Neutrophil (primary cell): ENCODE data around the gene ARTN.

ENCODE experiments used
- H3K27ac ChIP-seq: fragments of 200-600 bp; sonication (generic); 2 replicates; pipeline ENCODE4 v1.5.1; 2016; ENCODE audit warnings: mild to moderate bottlenecking, moderate library complexity
- H3K27me3 ChIP-seq: fragments of 200-600 bp; sonication (generic); 2 replicates; pipeline ENCODE4 v1.6.0; 2016; ENCODE audit warnings: mild to moderate bottlenecking
- H3K36me3 ChIP-seq: fragments of 200-600 bp; sonication (generic); 2 replicates; pipeline ENCODE4 v1.5.1; 2017
- H3K4me1 ChIP-seq, 2 experiments: fragments of 200-600 bp in 1 of 2; sonication (generic) in 1 of 2; 1 replicate in 1 of 2; 2 replicates in 1 of 2; pipeline versions ENCODE4 v1.5.1 to v1.6.1; 2013 to 2016; ENCODE audit warnings: low read depth in 1 of 2, low read length in 1 of 2, mild to moderate bottlenecking in 1 of 2, moderate library complexity in 1 of 2; ENCODE audit not compliant: control insufficient read depth in 1 of 2, insufficient read depth in 1 of 2
- H3K4me3 ChIP-seq, 2 experiments: fragments of 200-600 bp in 1 of 2; sonication (generic) in 1 of 2; 1 replicate in 1 of 2; 2 replicates in 1 of 2; pipeline ENCODE4 v1.5.1; 2013 to 2016; ENCODE audit warnings: low read depth in 1 of 2, low read length in 1 of 2, mild to moderate bottlenecking in 1 of 2, moderate library complexity in 1 of 2
- H3K9me3 ChIP-seq: fragments of 200-600 bp; sonication (generic); 2 replicates; pipeline ENCODE4 v1.5.1; 2016
- CTCF ChIP-seq: fragments of 200-600 bp; sonication (generic); IDR thresholded peaks from 2 replicates; pipeline ENCODE4 v1.5.1; 2016; ENCODE audit warnings: antibody characterized with exemption

The ARTN gene

GRCh38 chr1:43913666-43914360, 19.8 kb upstream of the ARTN start:
- Histone ChIP-seq H3K27me3 (no peaks in the 10 kb centered on the region), H3K9me3 (no peaks in the 10 kb centered on the region), H3K4me1 (no peaks in the 10 kb centered on the region), H3K4me3 (no peak overlapping the region), H3K36me3 (no peaks in the 10 kb centered on the region), H3K27ac (no peak overlapping the region)
- TF ChIP-seq CTCF, result no peak

- Histone ChIP-seq H3K36me3 (no peaks in the 10 kb centered on the region), H3K4me3 (no peak overlapping the region), H3K4me1 (no peaks in the 10 kb centered on the region), H3K27ac (no peak overlapping the region), H3K9me3 (no peaks in the 10 kb centered on the region), H3K27me3 (no peaks in the 10 kb centered on the region)
- no peak for TF ChIP-seq CTCF
These were observed 18.8 kb upstream of the ARTN start for GRCh38 chr1:43914576-43915525.

GRCh38 chr1:43919906-43920305, 13.7 kb upstream of the ARTN start:
- no peaks in the 10 kb centered on the region for H3K36me3 ChIP-seq
- H3K27ac ChIP-seq, result no peak overlapping the region
- H3K27me3 ChIP-seq, result no peaks in the 10 kb centered on the region
- H3K9me3 ChIP-seq, result no peaks in the 10 kb centered on the region
- no peak overlapping the region for H3K4me3 ChIP-seq
- TF ChIP-seq CTCF, result no peak
- no peaks in the 10 kb centered on the region for H3K4me1 ChIP-seq

- Histone ChIP-seq H3K4me3 (no peak overlapping the region), H3K36me3 (no peaks in the 10 kb centered on the region), H3K9me3 (no peaks in the 10 kb centered on the region), H3K27ac (no peak overlapping the region), H3K27me3 (no peaks in the 10 kb centered on the region), H3K4me1 (no peaks in the 10 kb centered on the region)
- no peak for TF ChIP-seq CTCF
These were observed 12.6 kb upstream of the ARTN start for GRCh38 chr1:43921022-43921421.

- H3K9me3 ChIP-seq, result no peaks in the 10 kb centered on the region
- H3K36me3 ChIP-seq, result no peaks in the 10 kb centered on the region
- TF ChIP-seq CTCF, result no peak
These were observed 9.1 kb upstream of the ARTN start for GRCh38 chr1:43924516-43924915.

More at GRCh38 chr1:43924516-43924915, 9.1 kb upstream of the ARTN start:
- Histone ChIP-seq H3K4me1 (no peaks in the 10 kb centered on the region), H3K27ac (no peak overlapping the region), H3K27me3 (no peaks in the 10 kb centered on the region), H3K4me3 (no peak overlapping the region)
